Left ventricle myocardium inferior (tissue), 1 donor: ENCODE measurements around the gene RPS2. TPM values are rescaled to one million over a fixed set of nuclear protein-coding genes. Genes with fewer than 3 reads are reported as not detected.

Experiments used
- DNase-seq: peaks from one replicate; pipeline ENCODE4 v3.0.0-alpha.2; 2020
- H3K27ac ChIP-seq: fragments of 200-600 bp; replicated peaks from 2 replicates; pipeline ENCODE4 v1.8.0; 2021
- H3K27me3 ChIP-seq: fragments of 200-600 bp; 2 replicates; pipeline ENCODE4 v1.8.0; 2021; ENCODE audit warnings: low read depth
- H3K36me3 ChIP-seq: fragments of 200-600 bp; 2 replicates; pipeline ENCODE4 v1.8.0; 2021
- H3K4me1 ChIP-seq: fragments of 200-600 bp; 2 replicates; pipeline ENCODE4 v1.8.0; 2021
- H3K4me3 ChIP-seq: fragments of 200-600 bp; 2 replicates; pipeline ENCODE4 v1.8.0; 2021; ENCODE audit warnings: mild to moderate bottlenecking, moderate library complexity
- H3K9me3 ChIP-seq: fragments of 200-600 bp; replicated peaks from 2 replicates; pipeline ENCODE4 v1.8.0; 2021
- intact Hi-C: fragments of 100-400 bp; cut with micrococcal nuclease; formaldehyde crosslinking; loops from one replicate; pipeline ENCODE4 v1.11.0; 2022
- total RNA-seq: library from RNA; stranded (reverse); fragmentation: NEBNext Ultra II Directional; extraction: Animal tissue kit (Norgen Biotek cat#: 25700); gene quantifications from one replicate; pipeline ENCODE4 v1.2.1, GENCODE V29; 2021
- TF ChIP-seq, protein P1 (sequence below): fragments of 200-600 bp; IDR thresholded peaks from 2 replicates; pipeline ENCODE4 v1.8.0; 2021; ENCODE audit warnings: antibody characterized with exemption, mild to moderate bottlenecking, borderline replicate concordance
- donor health status: DM: no; HTN: yes; CAD: no; lungs with severe emphysema.

The RPS2 gene
- total RNA-seq, 1 donor from 2014 or later = 753 TPM

DNA sequence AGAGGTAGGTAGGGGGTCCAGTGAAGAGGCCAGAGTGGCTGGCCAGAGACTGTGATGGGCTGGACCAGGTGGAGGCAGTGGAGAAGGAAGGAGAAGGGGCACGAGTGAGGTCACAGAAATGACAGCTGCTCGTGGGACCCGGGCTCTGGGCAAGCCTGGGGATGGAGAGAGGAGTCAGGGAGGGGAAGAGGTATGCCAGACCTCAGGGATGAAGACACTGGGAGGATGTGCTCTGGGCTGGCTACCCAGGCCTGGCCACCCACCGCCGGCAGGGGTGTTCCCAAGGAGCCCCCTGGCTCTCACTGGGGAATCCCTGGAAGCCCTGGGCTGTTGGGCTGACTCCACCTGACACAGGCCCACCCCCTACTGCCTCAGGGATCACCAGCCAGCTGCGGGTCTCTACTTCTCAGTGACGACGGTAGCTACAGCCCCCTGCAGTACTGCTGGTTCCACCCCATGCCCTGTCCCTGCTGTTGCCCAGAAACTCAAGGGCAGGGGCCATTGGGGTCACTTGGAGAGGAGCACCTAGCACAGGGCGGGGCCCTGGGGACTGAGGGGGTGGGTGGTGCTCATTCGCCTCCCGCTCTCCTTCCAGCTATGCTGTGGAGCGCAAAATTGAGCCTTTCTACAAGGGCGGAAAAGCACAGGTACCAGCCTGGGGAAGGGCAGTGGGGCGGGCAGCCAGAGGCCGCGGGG is 9.0 kb upstream of the RPS2 start:
- Histone ChIP-seq H3K36me3 (peaks cover 48% of the 10 kb centered on the region), H3K27me3 (peaks cover 41% of the 10 kb centered on the region), H3K9me3 (no peaks in the 10 kb centered on the region), H3K4me1 (peaks cover 34% of the 10 kb centered on the region), H3K27ac (no peak overlapping the region), H3K4me3 (peak overlapping the region; percentile 100)
- TF ChIP-seq, protein P1, sequence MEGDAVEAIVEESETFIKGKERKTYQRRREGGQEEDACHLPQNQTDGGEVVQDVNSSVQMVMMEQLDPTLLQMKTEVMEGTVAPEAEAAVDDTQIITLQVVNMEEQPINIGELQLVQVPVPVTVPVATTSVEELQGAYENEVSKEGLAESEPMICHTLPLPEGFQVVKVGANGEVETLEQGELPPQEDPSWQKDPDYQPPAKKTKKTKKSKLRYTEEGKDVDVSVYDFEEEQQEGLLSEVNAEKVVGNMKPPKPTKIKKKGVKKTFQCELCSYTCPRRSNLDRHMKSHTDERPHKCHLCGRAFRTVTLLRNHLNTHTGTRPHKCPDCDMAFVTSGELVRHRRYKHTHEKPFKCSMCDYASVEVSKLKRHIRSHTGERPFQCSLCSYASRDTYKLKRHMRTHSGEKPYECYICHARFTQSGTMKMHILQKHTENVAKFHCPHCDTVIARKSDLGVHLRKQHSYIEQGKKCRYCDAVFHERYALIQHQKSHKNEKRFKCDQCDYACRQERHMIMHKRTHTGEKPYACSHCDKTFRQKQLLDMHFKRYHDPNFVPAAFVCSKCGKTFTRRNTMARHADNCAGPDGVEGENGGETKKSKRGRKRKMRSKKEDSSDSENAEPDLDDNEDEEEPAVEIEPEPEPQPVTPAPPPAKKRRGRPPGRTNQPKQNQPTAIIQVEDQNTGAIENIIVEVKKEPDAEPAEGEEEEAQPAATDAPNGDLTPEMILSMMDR = no peak
- intact Hi-C loops = no loop called here
- no peak for DNase-seq

DNA sequence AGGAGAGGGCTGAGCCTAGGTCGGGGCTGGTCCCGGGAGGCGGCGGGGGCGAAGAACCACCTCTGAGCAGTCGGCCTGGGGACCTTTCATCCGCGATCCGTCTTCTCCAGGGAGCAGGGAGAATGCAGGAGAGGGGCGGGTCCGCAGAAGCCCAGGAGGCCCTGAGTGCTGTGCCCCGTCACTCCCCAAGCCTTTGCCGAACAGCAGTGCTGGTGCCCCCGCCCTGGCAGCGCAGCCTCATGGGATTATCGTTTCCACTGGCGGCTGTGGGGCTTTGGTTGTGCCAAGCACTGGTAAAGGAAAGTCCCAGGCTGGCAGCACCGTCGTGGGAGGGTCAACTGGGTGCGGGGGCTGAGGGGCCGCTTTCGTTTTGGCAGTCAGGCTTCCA is 7.9 kb upstream of the RPS2 start:
- H3K4me1 ChIP-seq = peaks cover 34% of the 10 kb centered on the region
- peaks cover 37% of the 10 kb centered on the region for H3K36me3 ChIP-seq
- peak overlapping the region; percentile 92 for H3K27ac ChIP-seq
- no peak for DNase-seq
- H3K27me3 ChIP-seq = peaks cover 29% of the 10 kb centered on the region
- TF ChIP-seq, protein P1 = no peak
- peak overlapping the region; percentile 100 for H3K4me3 ChIP-seq
- intact Hi-C loops = no loop called here
- no peaks in the 10 kb centered on the region for H3K9me3 ChIP-seq

DNA sequence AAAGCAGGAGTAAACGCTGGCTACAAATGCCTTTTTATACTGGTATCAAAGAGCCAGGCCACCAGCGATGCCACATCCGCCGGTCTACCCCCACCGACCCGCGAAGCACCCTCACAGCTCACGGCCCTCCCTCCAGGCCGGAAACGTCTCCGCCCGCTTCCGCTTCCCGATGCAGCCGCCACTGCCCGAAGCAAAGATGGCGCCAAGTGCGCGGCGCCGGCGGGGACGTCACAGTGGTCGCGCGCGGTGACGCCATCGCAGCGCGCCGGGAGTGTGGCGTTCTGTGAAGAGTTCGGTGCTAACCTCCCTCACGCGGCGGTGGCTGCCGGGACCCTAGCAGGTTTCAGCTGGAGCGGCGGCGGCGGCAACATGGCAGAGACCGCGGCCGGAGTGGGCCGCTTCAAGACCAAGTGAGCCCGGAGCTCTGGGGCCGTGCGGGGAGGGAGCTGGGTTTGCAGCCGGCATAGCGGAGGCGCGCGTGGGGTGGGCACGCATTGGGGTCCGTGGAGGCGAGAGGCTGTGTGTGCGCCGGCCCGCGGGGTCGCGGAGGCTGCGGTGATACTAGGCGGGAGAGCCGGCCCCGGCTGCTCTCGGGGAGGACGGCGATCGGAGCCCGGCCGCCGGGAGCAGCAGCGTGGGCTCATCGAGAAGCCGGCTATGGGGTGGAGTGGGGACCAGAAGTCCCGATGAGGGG is 7.3 kb upstream of the RPS2 start, which contains the start of gene TBL3:
TBL3 (plus strand) TSS at position 258 of the 694 bp plus-strand sequence; CDS start at position 370, 112 bp downstream.
- peaks cover 34% of the 10 kb centered on the region for H3K4me1 ChIP-seq
- DNase-seq = peak; percentile 94
- TF ChIP-seq, protein P1 = no peak
- peaks cover 24% of the 10 kb centered on the region for H3K27me3 ChIP-seq
- peak within 1 kb of the TSS; percentile 92 for H3K27ac ChIP-seq
- H3K4me3 ChIP-seq = peak within 1 kb of the TSS; percentile 100
- intact Hi-C loops = no loop called here
- H3K36me3 ChIP-seq = peaks cover 32% of the 10 kb centered on the region
- H3K9me3 ChIP-seq = no peaks in the 10 kb centered on the region

DNA sequence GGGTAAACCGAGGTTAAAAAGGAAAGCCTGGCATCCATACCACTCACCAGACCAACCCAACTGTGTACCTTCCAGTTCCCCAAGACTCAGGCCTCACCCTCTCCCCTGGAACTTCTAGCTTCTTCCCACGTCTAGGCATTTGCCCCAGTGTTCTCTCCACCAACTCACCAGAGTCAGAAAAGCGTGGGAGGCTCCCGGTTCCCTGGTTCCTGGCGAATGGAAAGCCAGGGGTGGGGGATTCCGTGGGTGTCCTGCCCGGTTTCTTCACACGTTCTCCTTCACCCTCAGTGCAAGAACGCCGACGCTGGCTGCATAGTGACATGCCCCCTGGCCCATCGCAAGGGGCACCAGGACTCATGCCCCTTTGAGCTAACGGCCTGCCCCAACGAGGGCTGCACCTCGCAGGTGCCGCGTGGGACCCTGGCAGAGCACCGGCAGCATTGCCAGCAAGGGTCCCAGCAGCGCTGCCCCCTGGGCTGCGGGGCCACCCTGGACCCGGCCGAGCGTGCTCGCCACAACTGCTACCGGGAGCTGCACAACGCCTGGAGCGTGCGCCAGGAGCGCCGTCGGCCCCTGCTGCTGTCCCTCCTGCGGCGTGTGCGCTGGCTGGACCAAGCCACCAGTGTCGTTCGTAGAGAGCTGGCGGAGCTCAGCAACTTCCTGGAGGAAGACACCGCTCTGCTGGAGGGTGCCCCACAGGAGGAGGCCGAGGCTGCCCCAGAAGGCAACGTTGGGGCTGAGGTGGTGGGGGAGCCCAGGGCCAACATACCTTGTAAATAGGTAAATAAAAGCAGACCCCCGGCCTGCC is 3.7 kb upstream of the RPS2 start:
- Histone ChIP-seq H3K4me3 (no peak overlapping the region), H3K27me3 (no peaks in the 10 kb centered on the region), H3K9me3 (no peaks in the 10 kb centered on the region), H3K27ac (no peak overlapping the region), H3K36me3 (peaks cover 4% of the 10 kb centered on the region), H3K4me1 (peaks cover 56% of the 10 kb centered on the region)
- peak; percentile 13 for DNase-seq
- intact Hi-C loops = no loop called here
- TF ChIP-seq, protein P1 = no peak

DNA sequence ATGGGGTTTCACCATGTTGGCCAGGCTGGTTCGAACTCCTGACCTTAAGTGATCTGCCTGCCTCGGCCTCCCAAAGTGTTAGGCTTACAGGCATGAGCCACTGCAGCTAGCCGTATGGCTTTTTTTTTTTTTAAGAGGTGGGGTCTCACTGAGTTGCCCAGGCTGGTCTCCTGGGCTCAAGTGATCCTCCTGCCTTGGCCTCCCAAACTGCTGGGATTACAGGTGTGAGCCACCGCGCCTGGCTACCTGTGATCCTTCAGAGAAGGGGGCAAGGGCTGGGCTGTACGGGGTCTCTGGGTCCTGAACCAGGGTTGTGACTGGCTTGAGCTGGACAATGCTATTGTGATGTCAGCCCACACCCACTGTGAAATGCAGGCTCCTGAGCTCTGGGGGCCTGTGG is 1.8 kb upstream of the RPS2 start, which contains the start of gene RNF151:
RNF151 (plus strand) TSS at position 397 of the 400 bp plus-strand sequence. CDS start 26 bp downstream, outside the sequence.
- Histone ChIP-seq H3K4me3 (peak within 1 kb of the TSS; percentile 94), H3K9me3 (no peaks in the 10 kb centered on the region), H3K27ac (peak within 1 kb of the TSS; percentile 97), H3K36me3 (peaks cover 23% of the 10 kb centered on the region), H3K27me3 (no peaks in the 10 kb centered on the region), H3K4me1 (peaks cover 52% of the 10 kb centered on the region)
- TF ChIP-seq, protein P1 = no peak
- intact Hi-C loops = no loop called here
- peak; percentile 12 for DNase-seq
